ENCODE measurements around the gene TMPRSS15. TPM values are rescaled to one million over a fixed set of nuclear protein-coding genes. Genes with fewer than 3 reads are reported as not detected.

TMPRSS15 gene
- total RNA-seq, 2 experiments from 2014 or later, result not detected

DNA sequence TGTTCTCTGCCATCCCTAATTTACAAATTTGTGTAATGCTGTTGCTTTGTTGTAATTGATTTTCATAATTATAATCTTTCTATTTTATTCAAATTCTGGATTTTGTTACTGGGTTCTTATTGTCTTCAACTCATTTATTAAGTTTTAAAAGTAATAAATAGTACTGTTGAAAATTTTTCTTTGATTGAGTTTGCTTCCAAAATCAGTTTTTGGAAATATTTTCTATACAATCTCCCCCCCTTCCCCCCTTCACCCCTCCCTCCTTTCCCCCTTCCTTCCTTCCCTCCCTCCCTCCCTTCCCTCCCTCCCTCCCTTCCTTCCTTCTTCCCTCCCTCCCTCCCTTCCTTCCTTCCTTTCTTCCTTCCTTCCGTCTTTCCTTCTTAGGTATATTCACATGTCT, 6.0 kb upstream of the TMPRSS15 start:
- Mint-ChIP-seq H3K4me1 (ENCODE audit: low read depth) (no peaks in the 10 kb centered on the region), H3K4me3 (no peak overlapping the region), H3K36me3 (ENCODE audit: low read depth) (no peaks in the 10 kb centered on the region), H3K9me3 (peaks cover 4% of the 10 kb centered on the region), H3K27me3 (no peaks in the 10 kb centered on the region), H3K27ac (no peak overlapping the region)
- TF ChIP-seq, protein P1, sequence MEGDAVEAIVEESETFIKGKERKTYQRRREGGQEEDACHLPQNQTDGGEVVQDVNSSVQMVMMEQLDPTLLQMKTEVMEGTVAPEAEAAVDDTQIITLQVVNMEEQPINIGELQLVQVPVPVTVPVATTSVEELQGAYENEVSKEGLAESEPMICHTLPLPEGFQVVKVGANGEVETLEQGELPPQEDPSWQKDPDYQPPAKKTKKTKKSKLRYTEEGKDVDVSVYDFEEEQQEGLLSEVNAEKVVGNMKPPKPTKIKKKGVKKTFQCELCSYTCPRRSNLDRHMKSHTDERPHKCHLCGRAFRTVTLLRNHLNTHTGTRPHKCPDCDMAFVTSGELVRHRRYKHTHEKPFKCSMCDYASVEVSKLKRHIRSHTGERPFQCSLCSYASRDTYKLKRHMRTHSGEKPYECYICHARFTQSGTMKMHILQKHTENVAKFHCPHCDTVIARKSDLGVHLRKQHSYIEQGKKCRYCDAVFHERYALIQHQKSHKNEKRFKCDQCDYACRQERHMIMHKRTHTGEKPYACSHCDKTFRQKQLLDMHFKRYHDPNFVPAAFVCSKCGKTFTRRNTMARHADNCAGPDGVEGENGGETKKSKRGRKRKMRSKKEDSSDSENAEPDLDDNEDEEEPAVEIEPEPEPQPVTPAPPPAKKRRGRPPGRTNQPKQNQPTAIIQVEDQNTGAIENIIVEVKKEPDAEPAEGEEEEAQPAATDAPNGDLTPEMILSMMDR (IDR thresholded peaks at IDR 0.05), result no peak
- Histone ChIP-seq H3K9me3 (ENCODE audit: control insufficient read depth in 1 of 2, insufficient read depth in 1 of 2, low read length in 2 of 2) (peaks cover 0 to 5% of the 10 kb centered on the region in 2 experiments), H3K27ac (ENCODE audit: low read depth in 1 of 2, low read length in 2 of 2) (no peak overlapping the region), H3K27me3 (ENCODE audit: control insufficient read depth in 1 of 2, insufficient read depth in 2 of 2, low read length in 2 of 2) (no peaks in the 10 kb centered on the region), H3K4me3 (ENCODE audit: low read length) (no peak overlapping the region), H3K4me1 (ENCODE audit: insufficient read depth, low read length) (no peaks in the 10 kb centered on the region), H3K36me3 (ENCODE audit: insufficient read depth, low read length) (no peaks in the 10 kb centered on the region)
- POLR2A ChIA-PET, result no interaction called here
- DNase-seq (no peak), ATAC-seq (ENCODE audit: poor library complexity) (no peak)
- intact Hi-C loops (cut with DNase I, micrococcal nuclease), result no loop called here
- CTCF ChIA-PET, result no interaction called here

DNA sequence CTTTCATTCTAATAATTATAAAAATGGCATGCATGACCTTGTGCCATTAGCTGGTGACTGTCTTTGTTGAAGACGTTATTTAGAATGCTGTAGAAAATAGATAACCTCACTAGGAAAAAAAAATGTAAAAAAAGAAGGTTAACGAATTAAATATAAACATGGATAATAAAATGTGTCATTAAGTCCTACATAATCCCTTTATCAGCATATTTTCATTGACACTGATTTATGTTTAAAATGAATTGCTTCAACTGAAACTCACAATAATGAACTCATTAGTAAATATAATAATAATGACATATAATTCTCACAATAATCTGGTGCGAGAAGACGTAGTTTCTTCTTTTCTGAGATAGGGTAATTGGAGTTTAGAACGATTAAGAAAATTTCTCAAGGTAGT, 4.7 kb downstream of the TMPRSS15 start:
- Mint-ChIP-seq H3K36me3 (ENCODE audit: low read depth) (no peaks in the 10 kb centered on the region), H3K27me3 (no peaks in the 10 kb centered on the region), H3K9me3 (peaks cover 4% of the 10 kb centered on the region), H3K27ac (no peak overlapping the region), H3K4me1 (ENCODE audit: low read depth) (no peaks in the 10 kb centered on the region), H3K4me3 (no peak overlapping the region)
- DNase-seq (no peak), ATAC-seq (ENCODE audit: poor library complexity) (no peak)
- no peak overlapping the region for H3K27ac ChIP-seq (ENCODE audit: low read depth in 1 of 2, low read length in 2 of 2)
- H3K36me3 ChIP-seq (ENCODE audit: insufficient read depth, low read length), result no peaks in the 10 kb centered on the region
- H3K4me3 ChIP-seq (ENCODE audit: low read length), result no peak overlapping the region
- H3K9me3 ChIP-seq (ENCODE audit: control insufficient read depth in 1 of 2, insufficient read depth in 1 of 2, low read length in 2 of 2), result no peaks in the 10 kb centered on the region
- H3K4me1 ChIP-seq (ENCODE audit: insufficient read depth, low read length), result no peaks in the 10 kb centered on the region
- POLR2A ChIA-PET, result interaction anchor here (0.6 kb wide), 1 partner anchor 13 kb away, joined by 3 read pairs; no protein-coding TSS in a partner anchor
- TF ChIP-seq, protein P1 (IDR thresholded peaks at IDR 0.05), result no peak
- CTCF ChIA-PET, result no interaction called here
- intact Hi-C loops (cut with DNase I, micrococcal nuclease), result no loop called here
- H3K27me3 ChIP-seq (ENCODE audit: control insufficient read depth in 1 of 2, insufficient read depth in 2 of 2, low read length in 2 of 2), result no peaks in the 10 kb centered on the region

DNA sequence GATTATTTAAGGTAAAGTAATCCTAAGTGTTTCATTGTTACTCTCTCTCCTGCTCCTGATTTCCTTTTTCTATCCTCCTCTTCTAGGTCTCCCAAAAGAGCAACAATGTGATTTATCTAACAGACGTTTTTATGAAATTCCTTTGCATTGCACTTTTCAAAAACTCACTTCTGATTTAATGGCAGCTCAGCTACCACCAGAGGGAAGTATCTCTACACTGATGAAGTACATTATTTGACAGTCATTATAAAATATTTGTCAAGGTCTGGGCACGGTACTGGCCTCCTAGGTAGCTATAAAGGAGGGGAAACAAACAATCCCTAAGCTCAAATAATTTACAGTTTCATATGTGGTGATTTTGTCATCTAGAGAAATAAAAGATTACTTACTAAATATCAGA, 15.6 kb downstream of the TMPRSS15 start:
- TF ChIP-seq, protein P1 (IDR thresholded peaks at IDR 0.05), result no peak
- no peaks in the 10 kb centered on the region for H3K4me1 Mint-ChIP-seq (ENCODE audit: low read depth)
- DNase-seq (no peak), ATAC-seq (ENCODE audit: poor library complexity) (no peak)
- Histone ChIP-seq H3K4me3 (ENCODE audit: low read length) (no peak overlapping the region), H3K27ac (ENCODE audit: low read depth in 1 of 2, low read length in 2 of 2) (no peak overlapping the region), H3K36me3 (ENCODE audit: insufficient read depth, low read length) (no peaks in the 10 kb centered on the region), H3K4me1 (ENCODE audit: insufficient read depth, low read length) (no peaks in the 10 kb centered on the region), H3K9me3 (ENCODE audit: control insufficient read depth in 1 of 2, insufficient read depth in 1 of 2, low read length in 2 of 2) (peaks cover 3 to 12% of the 10 kb centered on the region in 2 experiments), H3K27me3 (ENCODE audit: control insufficient read depth in 1 of 2, insufficient read depth in 2 of 2, low read length in 2 of 2) (no peaks in the 10 kb centered on the region)
- no peak overlapping the region for H3K4me3 Mint-ChIP-seq
- H3K36me3 Mint-ChIP-seq (ENCODE audit: low read depth), result no peaks in the 10 kb centered on the region
- no peak overlapping the region for H3K27ac Mint-ChIP-seq
- POLR2A ChIA-PET, result no interaction called here
- CTCF ChIA-PET, result no interaction called here
- H3K27me3 Mint-ChIP-seq, result no peaks in the 10 kb centered on the region
- peaks cover 3% of the 10 kb centered on the region for H3K9me3 Mint-ChIP-seq
- intact Hi-C loops (cut with DNase I, micrococcal nuclease), result no loop called here

All from CD4-positive, alpha-beta T cell (primary cell).